Lower lobe of right lung (tissue), 2 donors: ENCODE measurements around the gene NHSL1. TPM values are rescaled to one million over a fixed set of nuclear protein-coding genes. Genes with fewer than 3 reads are reported as not detected.
A peak's percentile ranks its signal among the peaks of the same experiment; 100 is the strongest.

Experiments
- ATAC-seq, 2 donors: fragments of 200-7000 bp; cut with Tn5 transposase; one replicate each; pipeline ENCODE4 v1.9.1; 2020 to 2022; ENCODE audit warnings: mild to moderate bottlenecking in 2 of 2, moderate library complexity in 2 of 2
- DNase-seq: peaks from one replicate; pipeline ENCODE4 v3.0.0-alpha.2; 2020
- H3K27ac ChIP-seq: fragments of 200-600 bp; one replicate; pipeline ENCODE4 v1.8.0; 2022
- H3K27me3 ChIP-seq: fragments of 200-600 bp; one replicate; pipeline ENCODE4 v1.8.0; 2022; ENCODE audit warnings: low read depth
- H3K36me3 ChIP-seq: fragments of 200-600 bp; one replicate; pipeline ENCODE4 v1.8.0; 2022; ENCODE audit warnings: mild to moderate bottlenecking
- H3K4me1 ChIP-seq: fragments of 200-600 bp; one replicate; pipeline ENCODE4 v1.8.0; 2022
- H3K4me3 ChIP-seq: fragments of 200-600 bp; one replicate; pipeline ENCODE4 v1.8.0; 2022; ENCODE audit warnings: mild to moderate bottlenecking
- H3K9me3 ChIP-seq: fragments of 200-600 bp; one replicate; pipeline ENCODE4 v1.8.0; 2022
- intact Hi-C: fragments of 100-400 bp; cut with DNase I; formaldehyde crosslinking; loops from one replicate; pipeline ENCODE4 v1.11.0; 2022
- total RNA-seq: library from RNA; stranded (reverse); fragmentation: NEBNext Ultra II Directional; extraction: Animal tissue kit (Norgen Biotek cat#: 25700); gene quantifications from one replicate; pipeline ENCODE4 v1.2.1, GENCODE V29; 2021
- TF ChIP-seq, protein P1 (sequence below): fragments of 200-600 bp; IDR thresholded peaks from one replicate; pipeline ENCODE4 v1.8.0; 2022; ENCODE audit warnings: antibody characterized with exemption, mild to moderate bottlenecking
- donor health status: DM: no; HTN: yes; CAD: no; lungs with severe emphysema.

Gene NHSL1
- total RNA-seq, 1 donor from 2014 or later, result 63.7 TPM

DNA sequence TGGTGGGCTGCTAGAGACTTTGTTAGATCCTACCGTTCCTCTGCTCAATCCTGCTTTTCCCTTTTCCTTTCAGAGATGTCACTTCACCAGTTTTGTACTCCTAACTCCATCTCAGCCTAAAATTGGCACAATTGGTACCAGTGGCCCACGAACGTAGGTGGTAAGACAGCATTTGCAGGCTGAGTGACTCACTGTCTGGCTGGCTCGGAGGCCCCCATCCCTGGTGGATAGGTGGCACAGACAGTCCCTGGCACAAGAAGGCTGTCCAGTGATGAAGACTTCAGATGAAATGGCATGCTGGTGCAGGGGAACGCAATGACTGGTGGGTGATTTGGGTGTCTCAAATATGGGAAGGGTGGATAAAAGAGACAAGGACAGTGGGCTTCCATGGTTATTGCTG, 84.2 kb downstream of the NHSL1 start:
- TF ChIP-seq, protein P1, sequence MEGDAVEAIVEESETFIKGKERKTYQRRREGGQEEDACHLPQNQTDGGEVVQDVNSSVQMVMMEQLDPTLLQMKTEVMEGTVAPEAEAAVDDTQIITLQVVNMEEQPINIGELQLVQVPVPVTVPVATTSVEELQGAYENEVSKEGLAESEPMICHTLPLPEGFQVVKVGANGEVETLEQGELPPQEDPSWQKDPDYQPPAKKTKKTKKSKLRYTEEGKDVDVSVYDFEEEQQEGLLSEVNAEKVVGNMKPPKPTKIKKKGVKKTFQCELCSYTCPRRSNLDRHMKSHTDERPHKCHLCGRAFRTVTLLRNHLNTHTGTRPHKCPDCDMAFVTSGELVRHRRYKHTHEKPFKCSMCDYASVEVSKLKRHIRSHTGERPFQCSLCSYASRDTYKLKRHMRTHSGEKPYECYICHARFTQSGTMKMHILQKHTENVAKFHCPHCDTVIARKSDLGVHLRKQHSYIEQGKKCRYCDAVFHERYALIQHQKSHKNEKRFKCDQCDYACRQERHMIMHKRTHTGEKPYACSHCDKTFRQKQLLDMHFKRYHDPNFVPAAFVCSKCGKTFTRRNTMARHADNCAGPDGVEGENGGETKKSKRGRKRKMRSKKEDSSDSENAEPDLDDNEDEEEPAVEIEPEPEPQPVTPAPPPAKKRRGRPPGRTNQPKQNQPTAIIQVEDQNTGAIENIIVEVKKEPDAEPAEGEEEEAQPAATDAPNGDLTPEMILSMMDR, result no peak
- intact Hi-C loops, result no loop called here
- ATAC-seq, result no peak
- Histone ChIP-seq H3K27me3 (no peaks in the 10 kb centered on the region), H3K36me3 (peaks cover 60% of the 10 kb centered on the region), H3K4me1 (peaks cover 13% of the 10 kb centered on the region), H3K4me3 (no peak overlapping the region), H3K9me3 (no peaks in the 10 kb centered on the region), H3K27ac (no peak overlapping the region)
- no peak for DNase-seq

DNA sequence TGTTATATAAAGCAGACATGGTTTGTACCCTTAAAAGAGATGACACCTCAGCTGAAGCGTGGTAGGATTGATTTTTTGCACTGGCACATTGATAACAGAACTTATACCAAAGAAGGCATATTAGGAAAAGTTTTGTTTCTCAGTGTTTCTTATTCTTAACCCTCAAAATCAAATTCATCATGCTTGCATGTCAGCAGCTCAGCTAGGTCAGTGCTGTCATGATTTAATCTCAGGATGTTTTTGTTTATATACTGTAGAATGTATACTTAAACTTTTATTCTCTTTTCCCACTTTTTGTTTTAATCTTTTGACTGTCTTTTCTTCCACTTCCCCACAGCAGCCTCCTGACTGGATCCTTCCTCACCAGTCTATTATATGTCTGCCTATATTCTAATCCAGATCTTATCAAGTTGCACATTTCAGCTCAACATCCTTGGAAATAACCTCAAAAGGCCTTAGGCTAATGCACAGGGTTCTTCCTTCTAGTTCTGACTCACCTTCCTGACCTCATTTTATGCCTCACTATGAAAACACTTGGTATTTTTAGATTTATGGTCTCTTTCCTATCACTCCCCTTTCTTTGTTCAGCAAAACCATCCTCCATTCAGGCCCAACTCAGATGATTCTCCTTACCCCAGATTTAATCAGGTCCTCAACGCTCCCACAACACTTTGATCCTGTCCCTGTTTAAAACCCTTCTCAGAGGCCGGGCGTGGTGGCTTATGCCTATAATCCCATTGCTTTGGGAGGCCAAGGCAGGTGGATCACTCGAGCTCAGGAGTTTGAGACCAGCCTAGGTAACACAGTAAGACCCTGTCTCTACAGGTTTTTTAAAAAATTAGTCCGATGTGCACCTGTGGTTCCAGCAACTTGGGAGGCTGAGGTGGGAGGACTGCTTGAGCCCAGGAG, 88.1 kb downstream of the NHSL1 start:
- no peak for ATAC-seq

DNA sequence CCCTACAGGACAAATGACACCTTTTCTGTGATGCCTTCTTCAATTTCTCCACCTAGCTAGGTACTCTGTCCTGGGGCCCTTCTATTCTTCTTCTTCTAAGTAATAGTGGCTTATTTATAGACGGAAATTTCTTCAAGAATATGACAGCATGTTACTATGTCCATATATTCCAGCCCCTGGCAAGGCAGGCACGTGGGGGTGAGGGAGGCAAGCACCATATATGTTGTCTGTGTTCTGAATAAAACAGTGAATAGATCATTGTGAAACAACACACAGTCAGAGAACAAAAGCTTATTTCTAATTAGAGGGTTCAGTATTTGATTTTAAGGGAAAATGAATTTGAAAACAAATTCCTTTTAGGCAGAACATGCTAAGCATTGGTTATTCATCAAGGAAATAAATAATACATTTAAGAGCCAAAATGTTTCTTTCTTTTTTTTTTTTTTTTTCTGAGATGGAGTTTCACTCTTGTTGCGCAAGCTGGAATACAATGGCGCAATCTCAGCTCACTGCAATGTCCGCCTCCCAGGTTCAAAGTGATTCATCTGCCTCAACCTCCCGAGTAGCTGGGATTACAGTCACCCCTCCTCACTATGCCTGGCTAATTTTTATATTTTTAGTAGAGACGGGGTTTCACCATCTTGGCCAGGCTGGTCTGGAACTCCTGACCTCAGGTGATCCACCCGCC, 89.1 kb downstream of the NHSL1 start:
- ATAC-seq, result peak in 1 of 2 donors; percentile 41
- Histone ChIP-seq H3K27ac (no peak overlapping the region), H3K4me1 (peaks cover 22% of the 10 kb centered on the region), H3K27me3 (no peaks in the 10 kb centered on the region), H3K36me3 (peaks cover 92% of the 10 kb centered on the region), H3K4me3 (no peak overlapping the region), H3K9me3 (no peaks in the 10 kb centered on the region)
- TF ChIP-seq, protein P1, result no peak
- intact Hi-C loops, result no loop called here
- peak; percentile 55 for DNase-seq

More for the DNA sequence above, 88.1 kb downstream of the NHSL1 start:
- TF ChIP-seq, protein P1, result no peak
- Histone ChIP-seq H3K27ac (no peak overlapping the region), H3K36me3 (peaks cover 85% of the 10 kb centered on the region), H3K27me3 (no peaks in the 10 kb centered on the region), H3K4me3 (no peak overlapping the region), H3K4me1 (peaks cover 17% of the 10 kb centered on the region), H3K9me3 (no peaks in the 10 kb centered on the region)
- no peak for DNase-seq
- intact Hi-C loops, result no loop called here

DNA sequence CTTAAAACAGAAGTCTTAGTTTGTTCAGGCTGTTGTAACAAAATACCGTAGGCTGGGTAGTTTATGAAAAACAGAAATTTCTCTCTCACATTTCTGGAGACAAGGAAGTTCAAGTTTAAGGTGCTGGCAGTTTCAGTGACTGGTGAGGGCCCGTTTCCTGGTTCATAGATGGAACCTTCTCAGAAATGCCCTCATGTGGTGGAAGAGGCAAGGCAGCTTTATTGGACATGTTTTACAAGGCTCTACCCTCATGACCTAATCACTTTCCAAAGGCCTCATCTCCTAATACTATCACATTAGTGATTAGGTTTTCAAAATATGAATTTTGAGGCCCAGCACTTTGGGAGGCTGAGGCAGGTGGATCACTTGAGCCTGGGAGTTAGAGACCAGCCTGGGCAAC, 92.9 kb downstream of the NHSL1 start:
- no peak for DNase-seq

DNA sequence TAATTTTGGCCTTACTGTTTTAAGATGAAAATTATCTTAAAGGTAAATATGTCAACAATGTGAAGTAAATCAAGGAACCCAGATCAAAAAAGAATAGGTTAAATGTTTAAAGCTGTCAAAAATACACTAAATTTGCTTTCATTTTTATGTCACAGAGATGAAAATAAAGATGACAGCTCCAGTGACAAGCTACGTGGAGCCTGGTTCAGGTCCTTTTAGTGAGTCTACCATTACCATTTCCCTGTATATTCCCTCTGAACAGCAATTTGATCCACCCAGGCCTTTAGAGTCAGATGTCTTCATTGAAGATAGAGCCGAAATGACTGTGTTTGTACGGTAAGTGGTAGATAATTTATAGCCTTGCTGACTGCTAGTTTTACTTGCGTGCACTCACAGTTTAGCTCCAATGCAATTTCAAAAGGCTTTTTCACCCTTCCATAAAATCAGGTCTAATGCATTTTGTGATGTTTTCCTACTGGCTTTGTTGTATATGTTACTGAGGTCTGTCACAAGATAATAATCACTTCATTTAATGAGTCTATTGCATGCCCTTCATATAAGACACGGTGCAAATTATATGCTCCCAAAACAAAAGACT, 93.4 kb downstream of the NHSL1 start:
- H3K4me3 ChIP-seq, result no peak overlapping the region
- peaks cover 32% of the 10 kb centered on the region for H3K4me1 ChIP-seq

More for the DNA sequence above, 92.9 kb downstream of the NHSL1 start:
- Histone ChIP-seq H3K27me3 (no peaks in the 10 kb centered on the region), H3K4me1 (peaks cover 37% of the 10 kb centered on the region), H3K27ac (no peak overlapping the region), H3K4me3 (no peak overlapping the region), H3K36me3 (peaks cover 62% of the 10 kb centered on the region), H3K9me3 (no peaks in the 10 kb centered on the region)
- intact Hi-C loops, result no loop called here
- ATAC-seq, result no peak
- TF ChIP-seq, protein P1, result no peak

More for the DNA sequence above, 93.4 kb downstream of the NHSL1 start:
- H3K27me3 ChIP-seq, result no peaks in the 10 kb centered on the region
- H3K27ac ChIP-seq, result no peak overlapping the region
- peaks cover 57% of the 10 kb centered on the region for H3K36me3 ChIP-seq
- ATAC-seq (no peak), DNase-seq (no peak)
- TF ChIP-seq, protein P1, result no peak
- intact Hi-C loops, result no loop called here
- no peaks in the 10 kb centered on the region for H3K9me3 ChIP-seq
